Measurements from ENCODE around the gene FOXG1. TPM values are rescaled to one million over a fixed set of nuclear protein-coding genes. Genes with fewer than 3 reads are reported as not detected.

FOXG1 gene
- polyA plus RNA-seq, 4 donors, result 0.04 to 0.10 (median 0.06) TPM; not detected in 1

DNA sequence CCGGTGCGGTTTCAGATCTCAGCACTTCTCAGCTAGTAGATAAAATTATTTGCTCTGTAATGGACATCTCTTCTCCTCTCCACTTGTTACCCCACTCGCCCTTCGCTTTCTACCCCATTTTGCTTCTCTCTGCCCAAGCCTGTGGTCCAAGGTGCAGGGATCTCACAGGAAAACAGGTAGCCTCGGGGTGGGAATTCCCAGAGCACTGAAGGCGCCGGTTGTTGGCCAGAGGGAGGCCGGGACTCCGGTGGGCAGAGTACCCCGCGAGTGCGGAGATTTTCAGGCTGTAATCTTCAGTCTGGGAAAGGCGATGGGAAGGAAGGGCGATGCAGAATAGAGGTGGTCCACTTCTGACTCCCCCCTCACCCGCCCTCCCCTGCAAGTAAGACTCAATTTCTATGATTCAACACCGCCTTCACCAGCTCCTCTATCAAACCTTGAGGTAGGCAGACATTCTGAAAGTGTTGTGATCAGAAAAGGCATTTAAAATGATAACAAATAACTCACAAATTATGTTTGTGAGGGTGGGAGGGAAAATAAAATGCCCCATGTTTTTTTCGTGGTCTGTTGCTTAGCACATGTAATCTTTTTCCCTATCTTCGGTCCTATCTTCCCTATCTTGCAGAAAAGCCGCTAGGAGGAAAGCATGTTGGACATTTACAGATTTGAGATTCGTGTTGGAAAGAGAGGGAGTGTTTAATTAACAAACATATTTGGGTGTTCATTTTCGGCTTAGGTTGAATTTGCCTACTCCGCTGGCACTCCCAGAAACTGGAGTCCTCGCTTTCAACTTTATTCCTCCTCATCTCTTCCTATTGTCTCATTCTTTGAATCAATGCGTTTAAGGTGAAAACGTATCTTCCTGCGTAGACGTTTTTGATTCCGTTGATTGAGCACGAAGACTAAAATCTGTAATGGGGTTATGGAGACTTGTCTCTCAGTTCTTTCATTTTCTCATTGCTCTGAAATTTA is 8.5 kb downstream of the FOXG1 start:
- no peak for DNase-seq (ENCODE audit: low read depth in 4 of 4, low spot score in 2 of 4)

DNA sequence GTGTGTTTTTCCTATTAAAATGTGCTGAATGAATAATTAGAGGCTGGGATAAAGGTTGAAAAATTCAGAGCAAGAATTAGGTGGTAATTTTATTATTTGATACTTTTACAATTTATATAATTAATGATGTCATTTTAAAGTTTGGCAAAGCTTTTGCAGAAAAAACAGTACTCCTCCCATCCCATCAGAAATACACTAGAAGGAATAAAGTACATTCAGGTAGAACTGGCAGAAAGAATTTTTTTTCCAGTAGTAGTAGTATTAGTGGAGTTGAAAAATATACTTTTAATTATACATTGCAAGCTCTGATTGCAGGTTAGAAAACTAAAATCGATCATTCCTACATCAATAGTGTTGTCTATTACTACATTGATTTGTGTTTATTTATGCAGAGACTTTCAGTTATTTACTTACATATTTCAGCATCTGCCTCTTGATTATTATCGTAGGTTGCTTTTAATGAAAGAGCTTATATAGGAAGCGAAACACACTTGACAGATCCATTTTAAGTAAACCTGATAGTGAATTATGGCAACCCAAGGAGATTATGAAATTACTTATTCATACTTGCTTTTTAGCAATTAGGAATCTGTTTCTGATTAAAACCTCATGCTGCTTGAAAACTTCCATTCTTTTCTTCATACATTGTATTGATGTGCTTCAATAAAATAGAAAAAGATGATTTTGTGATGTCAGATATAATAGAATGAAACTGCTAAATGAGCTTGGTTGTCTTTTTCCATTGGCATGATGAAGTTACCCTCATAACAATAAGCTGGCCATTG is 10.1 kb downstream of the FOXG1 start:
- DNase-seq (ENCODE audit: low read depth in 4 of 4, low spot score in 2 of 4), result no peak

DNA sequence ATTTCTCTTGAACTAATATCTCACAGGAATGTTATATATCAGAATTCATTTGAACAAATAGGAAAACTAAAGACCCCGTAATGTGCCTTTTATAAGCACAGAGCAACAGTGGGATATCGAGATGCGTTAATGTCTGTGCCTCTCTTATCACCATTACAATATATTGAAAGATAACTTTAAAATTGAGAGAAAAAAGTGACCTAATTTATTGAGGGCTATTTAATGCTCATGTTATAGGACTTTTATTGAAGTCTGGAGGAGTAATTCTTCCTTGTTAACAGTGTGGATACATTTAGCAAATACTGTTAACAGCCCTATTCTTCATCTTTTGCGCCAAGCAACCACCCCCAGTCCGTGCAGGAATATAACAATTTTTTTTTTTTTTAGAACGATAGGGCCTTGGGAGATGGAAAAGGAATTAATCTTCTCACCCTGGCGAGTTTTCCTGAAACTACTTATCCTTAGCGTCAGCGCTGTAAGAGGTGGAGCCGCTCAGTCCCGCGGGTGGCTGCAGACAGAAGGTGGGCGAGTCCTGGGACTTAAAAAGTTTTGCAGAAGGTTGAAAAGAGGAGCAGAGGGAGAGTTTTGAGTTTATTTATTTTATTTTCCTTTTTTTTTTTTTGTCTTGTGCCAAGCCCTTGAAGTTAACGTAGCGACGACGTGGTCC is 11.0 kb downstream of the FOXG1 start:
- DNase-seq (ENCODE audit: low read depth in 4 of 4, low spot score in 2 of 4), result no peak

DNA sequence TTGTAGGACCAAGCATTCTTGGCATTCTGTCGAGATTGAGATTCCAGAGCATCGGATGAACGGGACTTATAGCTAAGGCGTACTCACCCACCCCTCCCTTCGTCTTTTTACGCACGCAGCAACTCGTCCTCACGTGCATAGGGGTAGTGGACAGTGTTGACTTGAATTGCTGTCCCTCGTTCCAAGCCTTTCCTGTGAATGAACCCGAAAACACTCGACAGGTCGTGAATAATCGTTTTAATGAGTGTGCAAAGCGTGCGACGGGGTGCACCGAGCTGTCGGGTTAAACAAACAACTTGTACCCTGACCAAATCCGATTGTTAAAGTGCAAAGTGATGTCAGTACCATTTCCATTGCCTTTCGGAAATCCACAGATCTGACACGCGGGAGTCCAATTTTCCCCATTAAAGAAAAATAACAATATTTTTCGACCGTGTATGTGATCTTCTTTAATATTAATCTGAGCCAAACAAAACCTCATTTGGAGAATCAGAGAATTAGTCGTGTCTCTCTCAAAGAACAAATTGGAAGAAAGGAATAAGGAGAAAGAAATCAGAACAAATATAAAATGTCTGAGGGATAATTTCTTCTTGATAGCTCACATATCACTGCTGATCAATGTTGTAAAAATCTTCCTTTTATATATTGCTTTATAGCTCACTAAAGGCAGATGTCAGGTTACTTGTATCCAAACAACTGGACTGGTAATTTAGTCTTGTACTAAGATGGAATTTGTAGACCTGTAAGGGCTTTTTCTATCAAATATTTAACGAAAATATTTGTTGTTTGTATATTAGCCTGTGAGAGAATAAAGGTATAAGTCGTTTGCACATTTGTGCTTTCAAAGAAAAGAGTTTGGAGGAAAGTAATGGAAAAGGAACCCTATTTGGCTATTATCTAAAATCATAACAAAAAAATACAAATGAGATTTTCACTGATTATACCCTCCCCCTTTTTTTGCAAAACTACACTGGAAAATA is 11.8 kb downstream of the FOXG1 start:
- no peak for DNase-seq (ENCODE audit: low read depth in 4 of 4, low spot score in 2 of 4)

DNA sequence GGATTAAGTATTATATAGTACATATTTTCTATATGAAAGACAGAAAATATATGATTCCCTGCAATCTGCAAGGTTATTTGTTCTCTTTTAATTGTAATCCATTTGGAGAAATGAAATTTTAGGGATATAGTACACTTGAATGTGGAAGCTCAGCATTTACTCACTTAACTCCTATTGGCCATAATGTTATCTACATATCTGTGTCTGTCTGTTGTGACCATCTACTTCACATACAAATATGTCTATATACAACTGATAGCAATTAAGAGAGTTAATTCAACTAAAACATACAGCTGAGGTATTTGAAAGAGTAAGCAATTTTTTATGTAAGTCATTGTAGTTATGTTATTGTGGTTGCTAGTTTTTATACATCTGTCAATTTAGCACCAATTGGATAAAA is 12.9 kb downstream of the FOXG1 start:
- DNase-seq (ENCODE audit: low read depth in 4 of 4, low spot score in 2 of 4), result no peak

DNA sequence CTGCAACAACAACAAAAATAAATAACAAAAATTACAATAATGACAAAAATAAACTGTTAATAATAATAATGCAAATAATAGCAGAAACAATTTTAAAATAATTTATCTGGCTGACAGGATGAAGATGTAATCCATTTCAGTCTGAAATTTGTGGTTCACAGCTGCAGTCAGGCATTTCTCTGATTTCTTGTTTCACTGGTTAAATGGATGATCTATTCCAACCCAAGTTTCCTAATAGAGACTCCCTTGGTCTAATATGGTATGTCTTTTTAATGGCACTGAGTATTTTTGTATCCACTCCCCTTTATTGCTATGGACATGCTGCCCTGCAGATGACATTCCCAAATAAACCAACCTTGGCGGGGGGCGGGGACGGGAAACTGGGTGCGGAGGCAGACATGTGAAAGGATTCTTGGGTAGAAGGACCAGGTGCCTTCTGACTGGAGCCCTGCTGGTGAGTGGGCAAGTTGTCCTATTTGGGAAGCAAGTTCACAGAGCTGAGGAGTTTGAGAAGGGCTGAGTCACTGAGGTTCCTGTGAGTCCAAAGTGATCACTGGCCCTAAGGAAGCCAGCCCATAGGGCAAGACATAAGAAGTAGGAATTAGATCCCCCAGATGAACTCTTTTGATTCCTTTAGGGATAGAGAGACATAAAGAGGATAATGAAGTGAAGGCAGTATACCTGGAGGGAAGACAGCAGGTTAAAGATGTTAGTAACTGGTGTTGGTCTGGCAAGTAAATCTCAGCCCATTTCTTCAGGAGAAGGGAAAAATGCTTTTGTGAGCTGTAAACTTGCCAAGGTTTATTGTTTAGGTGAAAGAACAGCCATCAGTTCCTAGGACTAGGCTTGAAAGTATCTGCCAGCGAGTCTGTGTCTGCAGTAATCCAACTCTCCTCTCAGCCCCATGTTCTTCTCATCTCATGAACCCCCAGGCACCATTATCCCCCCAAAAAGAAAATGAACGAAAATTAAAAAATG is 14.5 kb downstream of the FOXG1 start:
- no peak for DNase-seq (ENCODE audit: low read depth in 4 of 4, low spot score in 2 of 4)

DNA sequence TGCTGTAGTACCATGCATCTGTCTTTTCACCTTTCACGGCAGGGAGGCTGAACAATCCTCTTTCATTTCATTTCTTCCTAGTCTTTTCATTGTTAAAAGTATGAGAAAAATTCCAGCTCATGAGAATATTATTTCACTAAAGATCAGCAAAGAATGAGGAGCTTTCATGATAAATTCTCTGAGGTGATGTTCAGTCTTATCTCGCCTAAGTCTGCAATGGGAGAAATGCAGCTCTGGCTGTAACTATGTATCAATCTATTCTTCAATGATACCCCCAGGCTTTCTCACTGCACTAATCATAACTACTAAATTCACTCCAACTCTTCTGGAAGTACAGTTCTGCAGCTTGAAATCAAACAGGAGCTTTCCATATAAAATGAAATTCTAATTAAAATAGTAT is 15.7 kb downstream of the FOXG1 start:
- DNase-seq (ENCODE audit: low read depth in 4 of 4, low spot score in 2 of 4), result no peak

DNA sequence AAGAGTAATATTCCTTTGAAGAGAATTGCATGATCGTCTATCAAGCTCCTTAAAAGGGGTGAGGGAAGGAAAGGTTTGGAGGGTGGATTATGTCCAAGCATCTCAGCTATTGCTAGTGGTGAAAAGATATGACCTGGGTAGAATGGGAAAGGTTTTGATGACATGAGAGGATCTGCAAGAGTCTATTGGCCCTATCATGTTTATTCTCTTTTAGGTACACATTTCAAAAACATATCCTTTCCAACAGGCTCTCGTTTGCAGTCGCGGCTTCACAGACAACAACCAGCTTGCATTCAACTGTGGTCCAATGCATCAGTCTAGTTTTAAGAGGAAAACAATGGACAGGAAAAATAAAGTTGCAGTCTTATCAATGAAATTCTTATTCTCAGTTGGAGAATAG is 17.1 kb downstream of the FOXG1 start:
- no peak for DNase-seq (ENCODE audit: low read depth in 4 of 4, low spot score in 2 of 4)

DNA sequence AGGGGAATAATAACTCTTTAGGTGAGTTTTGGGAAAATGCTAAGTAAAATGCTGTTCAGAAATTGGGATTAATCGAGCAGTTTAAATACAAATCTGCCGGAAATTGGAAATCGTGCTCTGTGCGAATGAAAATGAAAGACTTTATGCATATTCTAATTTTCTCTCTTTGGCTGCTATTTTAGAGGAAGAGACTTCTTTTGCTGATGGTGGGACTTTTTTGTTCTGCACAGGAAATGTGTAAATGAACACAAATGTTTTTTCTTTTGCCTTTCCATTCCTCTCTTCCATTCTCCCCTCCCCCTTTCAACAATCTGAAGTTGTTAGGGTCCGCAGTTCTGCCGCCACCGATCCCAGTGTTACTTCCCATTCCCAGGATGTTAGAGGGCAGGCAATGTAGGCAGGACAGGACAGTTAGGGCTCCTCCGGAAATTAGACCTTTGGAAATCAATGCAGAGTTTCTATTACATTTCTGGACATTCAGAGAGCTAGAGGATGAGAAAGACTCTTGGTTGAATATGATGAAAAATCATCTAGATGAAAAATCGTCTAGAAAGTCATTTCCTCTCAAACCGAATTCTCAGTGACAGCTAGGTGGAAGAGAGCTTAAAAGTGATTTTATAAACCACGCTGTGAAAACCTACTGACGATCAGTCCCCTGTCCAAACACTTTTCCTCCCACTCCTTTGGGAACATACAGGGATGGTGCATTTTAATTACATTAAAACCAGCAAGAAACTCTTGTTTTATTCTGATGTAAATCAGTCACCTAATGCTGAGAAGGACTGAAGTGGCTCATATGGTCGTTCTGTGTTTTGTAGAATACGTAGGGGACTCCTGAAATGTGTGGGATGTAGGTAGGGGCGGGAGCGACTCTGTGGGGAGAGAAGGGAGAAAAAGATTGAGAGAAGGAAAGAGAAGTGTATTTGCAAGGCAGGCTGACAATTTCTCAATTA is 17.8 kb downstream of the FOXG1 start:
- DNase-seq (ENCODE audit: low read depth in 4 of 4, low spot score in 2 of 4), result no peak

DNA sequence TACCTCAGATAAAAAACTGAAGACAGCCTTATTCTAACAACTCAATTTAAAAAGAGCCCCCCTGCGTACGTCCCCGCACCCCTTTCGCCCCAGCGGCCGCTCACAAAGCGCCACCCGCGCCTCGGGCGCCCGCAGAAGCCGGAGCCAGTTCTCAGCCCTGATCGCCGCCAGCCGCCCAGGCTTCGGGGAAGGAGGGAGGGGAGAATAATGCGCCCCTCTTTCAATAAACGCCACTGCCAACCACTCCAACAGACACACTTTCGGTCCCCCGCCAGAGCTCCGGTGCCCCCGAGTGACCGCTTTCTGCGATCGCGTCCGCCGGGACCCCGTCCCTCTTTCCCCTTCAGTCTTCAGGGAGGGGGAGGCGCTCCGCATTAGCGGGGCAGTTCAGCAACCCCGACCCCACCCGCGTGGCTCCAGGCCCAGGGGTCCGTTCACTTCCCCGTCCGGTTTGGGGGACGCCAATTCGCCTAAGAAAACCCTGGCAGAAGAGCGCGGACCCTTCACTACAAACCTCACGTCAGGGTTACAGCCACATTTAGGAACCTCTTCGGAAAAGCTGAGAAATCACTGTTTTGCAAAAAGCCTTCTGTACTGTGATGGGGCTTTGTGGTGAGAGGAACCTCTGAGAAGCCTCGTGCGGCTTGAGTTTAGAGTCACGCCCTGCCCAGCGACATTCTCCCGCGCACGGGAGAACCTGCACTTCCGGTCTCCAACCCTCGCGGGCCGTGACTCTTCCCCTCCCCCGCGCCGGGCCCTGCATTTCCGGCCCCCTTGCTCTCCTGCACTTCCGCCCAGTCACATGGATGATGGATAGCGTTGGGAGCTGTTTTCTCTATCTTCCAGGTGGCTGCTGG is 18.7 kb downstream of the FOXG1 start:
- DNase-seq (ENCODE audit: low read depth in 4 of 4, low spot score in 2 of 4), result no peak

DNA sequence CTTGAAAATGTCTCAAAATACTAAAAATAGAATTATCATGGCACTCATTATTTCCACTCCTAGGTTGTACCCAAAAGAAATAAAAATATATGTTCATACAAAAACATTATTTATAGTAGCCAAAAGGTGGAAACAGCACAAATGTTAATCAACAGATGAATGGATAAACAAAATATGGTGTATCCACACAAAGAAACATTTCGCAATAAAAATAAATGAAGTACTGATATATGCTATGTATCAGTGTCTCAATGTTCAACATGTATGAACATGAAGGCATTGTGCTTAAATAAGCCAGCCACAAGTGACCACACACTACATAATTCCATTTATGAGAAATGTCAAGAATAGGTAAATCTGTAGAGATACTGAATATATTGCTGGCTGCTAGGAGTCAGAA is 40.9 kb downstream of the FOXG1 start:
- no peak for DNase-seq (ENCODE audit: low read depth in 4 of 4, low spot score in 2 of 4)

DNA sequence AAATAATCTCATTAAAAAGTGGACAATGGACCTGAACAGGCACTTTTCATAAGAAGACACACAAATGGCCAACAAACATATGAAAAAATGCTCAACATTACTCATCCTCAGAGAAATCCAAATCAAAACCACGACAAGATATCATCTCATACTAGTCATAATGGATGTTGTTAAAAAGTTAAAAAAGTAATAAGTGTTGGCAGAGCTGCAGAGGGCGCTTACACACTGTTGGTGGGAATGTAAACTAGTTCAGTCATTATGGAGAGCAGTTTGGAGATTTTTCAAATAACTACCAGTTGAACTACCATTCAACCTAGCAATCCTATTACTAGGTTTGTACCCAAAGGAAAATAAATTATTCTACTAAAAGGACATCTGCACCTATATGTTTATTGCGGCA is 47.2 kb downstream of the FOXG1 start:
- no peak for DNase-seq (ENCODE audit: low read depth in 4 of 4, low spot score in 2 of 4)

Data from left renal cortex interstitium (tissue), 4 donors.